ENCODE measurements around the gene TMEM38B. TPM values are rescaled to one million over a fixed set of nuclear protein-coding genes. Genes with fewer than 3 reads are reported as not detected.

The TMEM38B gene
- total RNA-seq (2014; rRNA removed; shearing (Covaris generic)), result 7.9 and 9.4 TPM in 2 replicates

DNA sequence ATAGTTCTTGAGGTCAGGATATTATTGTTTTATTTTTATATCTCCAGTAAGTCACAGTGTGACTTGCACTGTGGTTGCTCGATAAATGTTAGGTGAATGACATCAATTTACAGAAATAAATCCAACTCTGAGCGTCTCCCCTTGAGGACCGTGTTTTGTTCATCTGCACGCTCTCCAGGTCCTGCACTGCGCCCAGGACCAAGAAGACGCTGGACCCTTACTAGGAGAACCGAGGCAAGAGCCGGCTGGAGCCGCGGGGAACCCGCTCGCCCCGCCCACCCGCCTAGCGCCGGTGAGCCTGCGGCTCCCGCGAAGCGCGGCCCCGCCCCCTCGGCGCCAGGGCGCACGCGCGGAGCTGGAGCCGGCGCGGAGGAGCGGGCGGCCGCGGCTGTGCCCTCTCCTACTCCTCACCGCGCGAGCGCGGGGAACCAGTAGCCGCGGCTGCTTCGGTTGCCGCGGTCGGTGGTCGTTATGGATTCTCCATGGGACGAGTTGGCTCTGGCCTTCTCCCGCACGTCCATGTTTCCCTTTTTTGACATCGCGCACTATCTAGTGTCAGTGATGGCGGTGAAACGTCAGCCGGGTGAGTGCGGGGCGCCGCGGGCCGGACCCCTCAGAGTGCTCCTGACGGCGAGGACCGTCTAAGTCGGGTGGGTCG, at the start of gene TMEM38B:
TMEM38B (plus strand) TSS at position 352 of the 658 bp plus-strand sequence; CDS start at position 472, 120 bp downstream.
- H3K27me3 ChIP-seq (ENCODE audit: control insufficient read depth, insufficient read depth, low read length), result peaks cover 21% of the 10 kb centered on the region
- peak; percentile 96 for DNase-seq
- no peaks in the 10 kb centered on the region for H3K36me3 ChIP-seq (replicated peaks; ENCODE audit: control insufficient read depth, insufficient read depth, low read length)
- peak within 1 kb of the TSS; percentile 66 for H3K4me3 ChIP-seq (ENCODE audit: insufficient read depth, low read depth, low read length)

DNA sequence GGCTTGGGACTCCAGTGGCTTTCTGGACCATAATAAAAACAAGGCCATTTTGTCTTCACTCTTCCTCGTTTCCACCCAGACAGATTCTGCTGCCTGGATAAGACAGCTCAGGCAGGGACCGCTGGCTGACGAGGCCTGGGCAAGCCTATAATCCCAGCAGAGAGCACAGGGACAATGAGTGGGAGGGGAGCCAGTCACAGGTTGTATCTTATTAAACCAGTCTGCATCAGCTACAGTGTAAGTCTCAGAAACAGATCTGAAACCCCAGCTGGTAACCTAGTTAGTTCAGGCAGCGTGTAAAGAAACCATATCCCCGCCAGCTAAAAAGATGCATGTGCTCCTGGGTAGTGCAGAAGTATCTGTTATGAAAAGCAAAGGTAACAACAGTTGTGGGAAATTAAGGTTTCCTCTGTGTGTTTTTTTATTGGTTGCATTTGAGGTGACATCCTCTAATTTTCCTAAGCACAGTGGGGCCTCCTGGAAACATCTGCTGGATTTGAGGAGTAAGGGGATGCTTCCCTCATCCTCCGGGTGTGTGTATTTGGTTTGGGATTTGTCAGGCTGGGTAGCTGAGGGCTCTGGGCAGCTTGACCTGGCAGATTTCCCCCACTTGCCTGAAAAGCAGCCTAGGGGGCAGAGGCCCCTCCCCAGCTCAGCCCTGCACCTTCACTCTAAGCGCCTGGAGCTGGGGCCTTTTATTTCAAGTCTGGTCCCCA, 47.3 kb upstream of the TMEM38B start:
- H3K36me3 ChIP-seq (replicated peaks; ENCODE audit: control insufficient read depth, insufficient read depth, low read length), result no peaks in the 10 kb centered on the region
- DNase-seq, result no peak
- no peak overlapping the region for H3K4me3 ChIP-seq (ENCODE audit: insufficient read depth, low read depth, low read length)
- H3K27me3 ChIP-seq (ENCODE audit: control insufficient read depth, insufficient read depth, low read length), result no peaks in the 10 kb centered on the region; the same call in 1 of the 2 replicates

- Histone ChIP-seq H3K36me3 (replicated peaks; ENCODE audit: control insufficient read depth, insufficient read depth, low read length) (no peaks in the 10 kb centered on the region), H3K4me3 (ENCODE audit: insufficient read depth, low read depth, low read length) (no peak overlapping the region), H3K27me3 (ENCODE audit: control insufficient read depth, insufficient read depth, low read length) (no peaks in the 10 kb centered on the region; the same call in 1 of the 2 replicates)
- DNase-seq, result peak; percentile 57
Observed at GRCh38 chr9:105647595-105648349, 46.6 kb upstream of the TMEM38B start.

DNA sequence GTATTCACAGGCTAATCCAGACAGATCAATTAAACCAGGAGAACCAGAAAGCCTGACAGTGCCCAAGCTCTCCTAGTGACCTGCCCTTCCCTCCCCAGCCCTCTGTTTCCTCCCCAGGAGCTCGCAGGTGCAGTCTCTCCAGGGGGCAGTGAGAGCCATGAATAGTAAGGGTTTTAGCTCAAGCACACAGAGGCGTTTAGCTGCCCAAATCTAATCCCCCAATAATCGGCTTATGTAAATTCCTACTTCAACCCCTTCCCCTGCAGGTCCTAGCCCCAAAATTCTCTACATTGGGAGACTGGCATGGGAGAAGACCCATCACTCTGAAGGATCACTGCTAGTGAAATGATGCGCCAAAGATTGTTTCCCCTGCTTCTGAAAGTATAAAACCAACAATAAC, 42.5 kb upstream of the TMEM38B start:
- H3K4me3 ChIP-seq (ENCODE audit: insufficient read depth, low read depth, low read length), result no peak overlapping the region
- H3K36me3 ChIP-seq (replicated peaks; ENCODE audit: control insufficient read depth, insufficient read depth, low read length), result no peaks in the 10 kb centered on the region
- DNase-seq, result peak; percentile 57
- peaks cover 28% of the 10 kb centered on the region for H3K27me3 ChIP-seq (ENCODE audit: control insufficient read depth, insufficient read depth, low read length)

DNA sequence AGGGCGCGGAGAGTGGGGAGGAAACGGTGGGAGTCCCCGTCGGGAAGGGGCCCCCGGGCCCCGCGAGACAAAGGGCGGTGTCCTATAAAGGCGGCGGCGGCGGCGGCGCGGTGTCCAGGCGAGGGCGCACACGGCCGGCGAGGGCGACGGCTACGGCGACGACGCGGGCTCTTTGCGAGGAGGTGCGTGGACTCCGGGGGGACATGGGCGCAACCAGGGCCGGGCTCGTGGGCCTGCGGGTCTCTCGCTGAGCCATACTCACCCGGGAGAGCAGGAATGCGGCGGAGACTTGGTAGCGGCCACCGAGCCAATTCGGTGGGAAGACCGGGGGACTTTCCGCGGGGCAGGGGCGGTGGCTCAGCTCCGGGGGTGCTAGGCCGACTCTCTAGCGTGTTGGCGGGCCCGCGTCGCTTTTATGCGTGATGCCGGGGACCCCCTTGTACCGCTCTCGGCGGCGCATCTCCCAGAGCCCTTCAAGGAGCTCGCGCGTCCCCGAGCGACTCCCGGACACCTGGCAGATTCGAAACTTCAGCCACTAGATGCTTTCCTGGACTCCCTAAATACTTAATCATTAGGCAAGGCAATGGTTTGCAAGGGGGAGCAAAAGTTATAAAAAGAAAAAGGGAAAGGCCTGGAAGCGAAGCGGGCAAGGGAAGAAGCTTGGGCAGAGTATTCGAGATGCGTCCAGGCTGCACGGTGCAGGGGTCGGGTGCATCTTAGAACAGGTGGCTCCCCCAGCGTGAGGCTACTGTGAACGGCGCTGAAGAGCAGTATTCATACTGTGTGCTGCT, 38.0 kb upstream of the TMEM38B start:
- H3K36me3 ChIP-seq (replicated peaks; ENCODE audit: control insufficient read depth, insufficient read depth, low read length), result no peaks in the 10 kb centered on the region
- H3K4me3 ChIP-seq (ENCODE audit: insufficient read depth, low read depth, low read length), result peak overlapping the region; percentile 58
- H3K27me3 ChIP-seq (ENCODE audit: control insufficient read depth, insufficient read depth, low read length), result peaks cover 44% of the 10 kb centered on the region
- DNase-seq, result peak; percentile 89

- no peak for DNase-seq
- no peak overlapping the region for H3K4me3 ChIP-seq (ENCODE audit: insufficient read depth, low read depth, low read length)
- no peaks in the 10 kb centered on the region for H3K36me3 ChIP-seq (replicated peaks; ENCODE audit: control insufficient read depth, insufficient read depth, low read length)
- peaks cover 40% of the 10 kb centered on the region for H3K27me3 ChIP-seq (ENCODE audit: control insufficient read depth, insufficient read depth, low read length)
Observed at GRCh38 chr9:105658351-105658750, 36.0 kb upstream of the TMEM38B start.

- no peak for DNase-seq
- peaks cover 24% of the 10 kb centered on the region for H3K27me3 ChIP-seq (ENCODE audit: control insufficient read depth, insufficient read depth, low read length)
- H3K4me3 ChIP-seq (ENCODE audit: insufficient read depth, low read depth, low read length), result no peak overlapping the region
- no peaks in the 10 kb centered on the region for H3K36me3 ChIP-seq (replicated peaks; ENCODE audit: control insufficient read depth, insufficient read depth, low read length)
Observed at GRCh38 chr9:105661011-105661410, 33.3 kb upstream of the TMEM38B start.

DNA sequence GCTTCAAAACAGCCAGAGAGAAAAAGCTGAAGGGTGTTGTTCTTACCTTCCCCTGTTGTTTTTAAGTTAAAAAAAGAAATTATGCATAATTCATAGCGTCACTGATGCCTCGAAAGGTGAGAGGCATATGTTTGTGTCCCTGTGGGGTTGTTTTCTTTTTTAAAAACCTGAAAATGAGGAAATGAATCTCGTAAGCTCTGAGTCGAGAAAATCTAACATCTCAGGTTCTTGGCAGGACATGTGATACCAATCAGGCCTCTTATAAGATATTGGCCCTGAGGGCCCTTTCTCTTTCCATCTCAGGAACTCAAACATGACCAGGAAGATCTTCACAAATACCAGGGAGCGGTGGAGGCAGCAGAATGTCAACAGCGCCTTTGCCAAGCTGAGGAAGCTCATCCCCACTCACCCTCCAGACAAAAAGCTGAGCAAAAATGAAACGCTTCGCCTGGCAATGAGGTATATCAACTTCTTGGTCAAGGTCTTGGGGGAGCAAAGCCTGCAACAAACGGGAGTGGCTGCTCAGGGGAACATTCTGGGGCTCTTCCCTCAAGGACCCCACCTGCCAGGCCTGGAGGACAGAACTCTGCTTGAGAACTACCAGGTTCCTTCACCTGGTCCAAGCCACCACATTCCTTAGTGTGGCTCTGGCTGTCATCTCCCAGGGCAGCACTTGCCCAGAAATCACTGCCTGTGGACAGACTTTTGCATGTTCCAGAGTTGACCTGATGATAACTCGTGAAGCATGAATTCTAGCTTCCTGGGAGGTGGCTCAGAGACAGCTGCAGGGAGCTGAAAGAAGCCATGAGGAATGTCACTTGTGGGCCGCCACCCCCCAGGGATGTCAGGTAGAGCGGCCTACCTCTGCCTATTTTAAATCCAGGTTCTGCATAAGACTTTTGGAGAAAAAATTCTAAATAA, 31.9 kb upstream of the TMEM38B start, which contains the start of gene TAL2:
TAL2 (plus strand) TSS at position 274 of the 921 bp plus-strand sequence; CDS start at position 314, 40 bp downstream.
- no peaks in the 10 kb centered on the region for H3K36me3 ChIP-seq (replicated peaks; ENCODE audit: control insufficient read depth, insufficient read depth, low read length)
- DNase-seq, result no peak
- peaks cover 9% of the 10 kb centered on the region; the same call in 1 of the 2 replicates for H3K27me3 ChIP-seq (ENCODE audit: control insufficient read depth, insufficient read depth, low read length)
- no peak within 1 kb of the TSS for H3K4me3 ChIP-seq (ENCODE audit: insufficient read depth, low read depth, low read length)

DNA sequence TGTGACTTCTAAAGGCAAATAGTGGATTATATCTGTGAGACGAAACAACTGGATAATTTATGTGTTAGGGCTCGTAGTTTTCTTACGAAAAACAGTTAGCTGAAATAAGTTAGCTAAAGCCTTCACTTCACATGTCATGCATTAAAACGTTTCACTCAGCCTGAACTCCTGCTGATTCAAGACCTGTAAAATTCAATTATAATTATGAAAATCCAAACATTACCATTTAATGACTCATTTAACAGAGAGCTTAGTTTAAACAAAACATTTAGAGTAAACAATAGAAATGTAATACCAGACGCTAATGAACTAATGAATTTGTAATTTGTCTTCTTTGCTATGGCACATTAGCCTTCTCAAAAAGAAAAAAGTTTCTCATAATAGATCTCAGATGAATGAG, 30.4 kb upstream of the TMEM38B start:
- no peak overlapping the region for H3K4me3 ChIP-seq (ENCODE audit: insufficient read depth, low read depth, low read length)
- peaks cover 5% of the 10 kb centered on the region; the same call in 1 of the 2 replicates for H3K27me3 ChIP-seq (ENCODE audit: control insufficient read depth, insufficient read depth, low read length)
- no peaks in the 10 kb centered on the region for H3K36me3 ChIP-seq (replicated peaks; ENCODE audit: control insufficient read depth, insufficient read depth, low read length)
- no peak for DNase-seq

DNA sequence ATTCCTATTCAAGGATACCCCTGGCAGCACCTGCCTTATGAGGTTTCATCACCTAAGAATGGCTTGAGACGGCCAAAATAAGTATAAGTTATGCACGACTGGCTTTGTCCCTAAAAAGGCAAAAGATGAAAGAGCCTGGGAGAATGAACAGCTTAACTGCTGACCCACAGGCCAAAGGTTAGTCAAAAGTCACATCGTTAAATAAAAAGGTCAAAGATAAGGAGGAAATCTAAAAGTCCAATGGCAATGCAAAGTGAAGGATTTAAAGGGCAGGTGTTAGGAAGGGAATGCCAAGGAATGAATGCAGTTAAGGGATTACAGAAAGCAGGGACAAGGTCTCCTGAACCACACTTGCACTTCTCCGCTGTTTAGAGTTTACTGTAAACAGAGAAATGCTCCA, 26.5 kb upstream of the TMEM38B start:
- no peak for DNase-seq
- H3K36me3 ChIP-seq (replicated peaks; ENCODE audit: control insufficient read depth, insufficient read depth, low read length), result no peaks in the 10 kb centered on the region
- no peaks in the 10 kb centered on the region; the same call in 1 of the 2 replicates for H3K27me3 ChIP-seq (ENCODE audit: control insufficient read depth, insufficient read depth, low read length)
- no peak overlapping the region for H3K4me3 ChIP-seq (ENCODE audit: insufficient read depth, low read depth, low read length)

DNA sequence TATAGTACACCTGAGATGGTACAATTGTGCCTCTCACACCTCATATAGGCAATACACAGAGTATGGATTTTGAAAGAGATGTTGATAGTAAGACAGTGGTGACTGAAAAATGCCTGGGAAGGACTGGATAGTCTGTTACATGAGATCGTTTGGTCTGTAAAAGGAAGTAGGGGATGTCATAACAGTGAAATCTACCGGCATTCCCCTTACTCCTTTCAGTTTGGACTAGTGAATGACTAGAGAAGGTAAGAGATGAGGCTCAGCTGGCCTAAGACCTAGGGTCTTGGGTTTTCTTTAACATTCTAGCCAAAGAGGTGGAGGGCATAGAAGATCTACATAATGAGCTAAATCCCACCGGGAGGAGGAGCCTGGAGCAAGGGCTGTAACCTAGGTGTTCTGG, 24.0 kb upstream of the TMEM38B start:
- H3K4me3 ChIP-seq (ENCODE audit: insufficient read depth, low read depth, low read length), result no peak overlapping the region
- no peaks in the 10 kb centered on the region for H3K36me3 ChIP-seq (replicated peaks; ENCODE audit: control insufficient read depth, insufficient read depth, low read length)
- no peak for DNase-seq
- H3K27me3 ChIP-seq (ENCODE audit: control insufficient read depth, insufficient read depth, low read length), result no peaks in the 10 kb centered on the region; the same call in 1 of the 2 replicates

DNA sequence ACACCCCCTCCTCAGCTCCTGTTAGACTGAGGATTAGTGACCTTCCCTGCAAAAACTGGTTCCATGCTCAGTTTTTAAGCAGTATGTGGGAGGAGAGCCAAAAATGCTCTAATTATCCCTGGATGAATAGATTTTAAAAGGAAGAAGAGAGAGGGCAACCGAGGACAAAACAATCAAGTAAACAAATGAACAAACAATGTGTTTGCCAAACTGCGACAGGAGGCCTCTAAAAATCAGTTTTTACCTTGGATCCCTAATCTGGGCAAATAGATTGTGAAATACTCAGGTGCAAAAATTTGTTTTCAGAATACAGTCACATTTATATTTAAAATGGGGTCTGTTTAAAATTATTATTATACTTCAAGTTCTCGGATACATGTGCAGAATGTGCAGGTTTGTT, 23.6 kb upstream of the TMEM38B start:
- no peaks in the 10 kb centered on the region for H3K27me3 ChIP-seq (ENCODE audit: control insufficient read depth, insufficient read depth, low read length)

GRCh38 chr9:105672711-105673234, 21.6 kb upstream of the TMEM38B start:
- no peak for DNase-seq
- H3K36me3 ChIP-seq (replicated peaks; ENCODE audit: control insufficient read depth, insufficient read depth, low read length), result no peaks in the 10 kb centered on the region
- no peaks in the 10 kb centered on the region for H3K27me3 ChIP-seq (ENCODE audit: control insufficient read depth, insufficient read depth, low read length)
- no peak overlapping the region for H3K4me3 ChIP-seq (ENCODE audit: insufficient read depth, low read depth, low read length)

More for the DNA sequence above, 23.6 kb upstream of the TMEM38B start:
- Histone ChIP-seq H3K36me3 (replicated peaks; ENCODE audit: control insufficient read depth, insufficient read depth, low read length) (no peaks in the 10 kb centered on the region), H3K4me3 (ENCODE audit: insufficient read depth, low read depth, low read length) (no peak overlapping the region)
- no peak for DNase-seq
